K562 (cell line): ENCODE data around the gene RASIP1.
"Not testable (repeated sequence)": the region's sequence is repeated elsewhere in the genome, so short reads cannot be mapped to it uniquely, and the experiment has no call there.

Experiments used
- CBFA2T2 ChIP-seq: fragments of 450-650 bp; conservative IDR thresholded peaks from 2 replicates; pipeline ENCODE4 v1.6.1; 2017; ENCODE audit warnings: mild to moderate bottlenecking
- GTF2F1 ChIP-seq: IDR thresholded peaks from 2 replicates; pipeline ENCODE4 v1.6.1; 2011; ENCODE audit warnings: low read depth, low read length, improper control_type of control experiment
- JUN ChIP-seq, 2 experiments: sonication (generic) in 1 of 2; formaldehyde crosslinking in 1 of 2; IDR thresholded peaks; 2 replicates each; pipeline versions ENCODE4 v1.6.1 to v1.8.0; 2012 to 2022; ENCODE audit warnings: borderline replicate concordance in 2 of 2, mild to moderate bottlenecking in 2 of 2, improper control_type of control experiment in 1 of 2, low read depth in 1 of 2, low read length in 1 of 2, missing genetic modification reagents in 1 of 2
- NR1H2 ChIP-seq: sonication (generic); formaldehyde crosslinking; IDR thresholded peaks from 2 replicates; pipeline ENCODE4 v1.4.0; 2020; ENCODE audit warnings: mild to moderate bottlenecking, missing genetic modification reagents
- ZBTB7A ChIP-seq: IDR thresholded peaks from 2 replicates; pipeline ENCODE4 v1.6.1; 2011; ENCODE audit warnings: low read depth, mild to moderate bottlenecking, low read length, moderate library complexity, borderline replicate concordance; ENCODE audit not compliant: control insufficient read depth
- ZFPM2 ChIP-seq: fragments of 250-450 bp; sonication (Bioruptor Pico); IDR thresholded peaks from 2 replicates; pipeline ENCODE4 v1.5.1; 2022; ENCODE audit warnings: mild to moderate bottlenecking
- ZNF274 ChIP-seq: IDR thresholded peaks from 2 replicates; pipeline ENCODE4 v1.6.1; 2011; ENCODE audit warnings: low read depth, mild to moderate bottlenecking, low read length, moderate library complexity, borderline replicate concordance
- ZNF3 ChIP-seq: fragments of 250-450 bp; sonication (Bioruptor Pico); IDR thresholded peaks from 2 replicates; pipeline ENCODE4 v1.5.0; 2021; ENCODE audit warnings: mild to moderate bottlenecking, moderate library complexity
- TF ChIP-seq, protein P1 (sequence below), 3 experiments: IDR thresholded peaks in 2 of 3; conservative IDR thresholded peaks in 1 of 3; 2 replicates each; pipeline ENCODE4 v1.5.1; 2011 to 2012; ENCODE audit warnings: low read length in 3 of 3, mild to moderate bottlenecking in 3 of 3, control low read depth in 2 of 3, improper control_type of control experiment in 1 of 3, inconsistent platforms in 1 of 3, low read depth in 1 of 3, mixed read lengths in 1 of 3, moderate library complexity in 1 of 3; ENCODE audit not compliant: insufficient read depth in 2 of 3

DNA sequence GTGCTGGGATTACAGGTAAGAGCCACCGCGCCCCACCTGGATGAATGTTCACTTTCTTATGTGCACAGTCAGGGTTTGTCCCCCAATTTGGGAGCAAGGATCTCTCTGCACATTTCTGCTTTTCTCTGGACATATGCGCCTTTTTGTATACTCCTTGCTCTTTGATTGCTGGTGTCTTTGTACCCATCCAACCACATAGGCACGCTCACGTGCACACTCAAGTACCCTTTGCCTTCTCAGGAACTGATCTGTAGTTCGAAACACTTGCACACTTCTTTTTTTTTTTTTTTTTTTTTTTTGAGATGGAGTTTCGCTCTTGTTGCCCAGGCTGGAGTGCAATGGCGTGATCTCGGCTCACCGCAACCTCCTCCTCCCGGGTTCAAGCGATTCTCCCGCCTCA, 22.3 kb downstream of the RASIP1 start:
- not testable (repeated sequence) for TF ChIP-seq JUN (IDR thresholded peaks at IDR 0.05; ENCODE audit: borderline replicate concordance, low read depth, low read length); JUN (CRISPR knock-in tag; IDR thresholded peaks at IDR 0.05; ENCODE audit: borderline replicate concordance); ZFPM2 (CRISPR knock-in tag); CBFA2T2; GTF2F1; NR1H2 (CRISPR knock-in tag); ZNF3; ZBTB7A; ZNF274
- TF ChIP-seq, protein P1, sequence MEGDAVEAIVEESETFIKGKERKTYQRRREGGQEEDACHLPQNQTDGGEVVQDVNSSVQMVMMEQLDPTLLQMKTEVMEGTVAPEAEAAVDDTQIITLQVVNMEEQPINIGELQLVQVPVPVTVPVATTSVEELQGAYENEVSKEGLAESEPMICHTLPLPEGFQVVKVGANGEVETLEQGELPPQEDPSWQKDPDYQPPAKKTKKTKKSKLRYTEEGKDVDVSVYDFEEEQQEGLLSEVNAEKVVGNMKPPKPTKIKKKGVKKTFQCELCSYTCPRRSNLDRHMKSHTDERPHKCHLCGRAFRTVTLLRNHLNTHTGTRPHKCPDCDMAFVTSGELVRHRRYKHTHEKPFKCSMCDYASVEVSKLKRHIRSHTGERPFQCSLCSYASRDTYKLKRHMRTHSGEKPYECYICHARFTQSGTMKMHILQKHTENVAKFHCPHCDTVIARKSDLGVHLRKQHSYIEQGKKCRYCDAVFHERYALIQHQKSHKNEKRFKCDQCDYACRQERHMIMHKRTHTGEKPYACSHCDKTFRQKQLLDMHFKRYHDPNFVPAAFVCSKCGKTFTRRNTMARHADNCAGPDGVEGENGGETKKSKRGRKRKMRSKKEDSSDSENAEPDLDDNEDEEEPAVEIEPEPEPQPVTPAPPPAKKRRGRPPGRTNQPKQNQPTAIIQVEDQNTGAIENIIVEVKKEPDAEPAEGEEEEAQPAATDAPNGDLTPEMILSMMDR (IDR thresholded peaks at IDR 0.05 in 2 of 3, conservative IDR thresholded peaks at IDR 0.05 in 1 of 3; ENCODE audit: insufficient read depth in 2 of 3, low read depth in 1 of 3, low read length in 3 of 3): not testable (repeated sequence)
